ENCODE measurements around the gene CACNB4. TPM values are rescaled to one million over a fixed set of nuclear protein-coding genes. Genes with fewer than 3 reads are reported as not detected.

The CACNB4 gene
- polyA plus RNA-seq, 2 of the 4 experiments (the other 2 are of a cell fraction): 0.25 to 0.53 TPM

DNA sequence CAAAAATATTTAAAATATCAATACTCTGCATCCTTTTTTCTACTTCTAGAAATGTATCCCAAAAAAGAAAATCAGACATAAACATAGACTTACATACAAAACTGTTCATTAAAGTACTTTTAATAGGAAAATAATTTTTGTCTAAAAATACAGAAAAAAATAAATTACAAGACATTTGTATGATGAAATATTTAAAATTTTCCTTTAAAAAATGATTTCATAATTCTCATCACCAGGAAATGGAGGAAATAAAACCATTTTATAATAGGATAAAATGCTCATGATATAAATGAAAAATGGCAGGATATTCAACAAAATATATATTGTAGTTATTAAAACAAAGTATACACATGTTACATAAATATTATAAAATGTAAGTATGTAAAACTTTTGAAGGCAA lies 295.0 kb downstream of the CACNB4 start:
- no peak overlapping the region for H3K4me3 ChIP-seq
- H3K4me1 ChIP-seq: no peaks in the 10 kb centered on the region
- ChIA-PET POLR2A (no interaction called here), CTCF (no interaction called here)
- TF ChIP-seq BHLHE40 (IDR thresholded peaks at IDR 0.05; ENCODE audit: low read depth, low read length) (no peak), CHD2 (IDR thresholded peaks at IDR 0.05; ENCODE audit: low read length, partially characterized antibody) (no peak), RNF2 (IDR thresholded peaks at IDR 0.05; ENCODE audit: borderline replicate concordance, low read depth) (no peak), NR3C1 (IDR thresholded peaks at IDR 0.05) (no peak), HOXB5 (CRISPR knock-in tag; IDR thresholded peaks at IDR 0.05) (no peak), PHF8 (IDR thresholded peaks at IDR 0.05; ENCODE audit: borderline replicate concordance, low read depth) (no peak), HEYL (CRISPR knock-in tag; IDR thresholded peaks at IDR 0.05) (no peak)
- TF ChIP-seq, protein P1, sequence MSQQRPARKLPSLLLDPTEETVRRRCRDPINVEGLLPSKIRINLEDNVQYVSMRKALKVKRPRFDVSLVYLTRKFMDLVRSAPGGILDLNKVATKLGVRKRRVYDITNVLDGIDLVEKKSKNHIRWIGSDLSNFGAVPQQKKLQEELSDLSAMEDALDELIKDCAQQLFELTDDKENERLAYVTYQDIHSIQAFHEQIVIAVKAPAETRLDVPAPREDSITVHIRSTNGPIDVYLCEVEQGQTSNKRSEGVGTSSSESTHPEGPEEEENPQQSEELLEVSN (IDR thresholded peaks at IDR 0.05; ENCODE audit: borderline replicate concordance, low read depth): no peak
- TF ChIP-seq, protein P2, sequence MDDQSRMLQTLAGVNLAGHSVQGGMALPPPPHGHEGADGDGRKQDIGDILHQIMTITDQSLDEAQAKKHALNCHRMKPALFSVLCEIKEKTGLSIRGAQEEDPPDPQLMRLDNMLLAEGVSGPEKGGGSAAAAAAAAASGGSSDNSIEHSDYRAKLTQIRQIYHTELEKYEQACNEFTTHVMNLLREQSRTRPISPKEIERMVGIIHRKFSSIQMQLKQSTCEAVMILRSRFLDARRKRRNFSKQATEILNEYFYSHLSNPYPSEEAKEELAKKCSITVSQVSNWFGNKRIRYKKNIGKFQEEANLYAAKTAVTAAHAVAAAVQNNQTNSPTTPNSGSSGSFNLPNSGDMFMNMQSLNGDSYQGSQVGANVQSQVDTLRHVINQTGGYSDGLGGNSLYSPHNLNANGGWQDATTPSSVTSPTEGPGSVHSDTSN (IDR thresholded peaks at IDR 0.05): no peak
- H3K4me2 ChIP-seq: no peak overlapping the region
- H3K9me3 ChIP-seq: no peaks in the 10 kb centered on the region
- no peak overlapping the region for H3K27ac ChIP-seq
- FAIRE-seq (no peak), DNase-seq (ENCODE audit: low read depth in 1 of 2, low spot score in 1 of 2) (no peak), ATAC-seq (no peak)

DNA sequence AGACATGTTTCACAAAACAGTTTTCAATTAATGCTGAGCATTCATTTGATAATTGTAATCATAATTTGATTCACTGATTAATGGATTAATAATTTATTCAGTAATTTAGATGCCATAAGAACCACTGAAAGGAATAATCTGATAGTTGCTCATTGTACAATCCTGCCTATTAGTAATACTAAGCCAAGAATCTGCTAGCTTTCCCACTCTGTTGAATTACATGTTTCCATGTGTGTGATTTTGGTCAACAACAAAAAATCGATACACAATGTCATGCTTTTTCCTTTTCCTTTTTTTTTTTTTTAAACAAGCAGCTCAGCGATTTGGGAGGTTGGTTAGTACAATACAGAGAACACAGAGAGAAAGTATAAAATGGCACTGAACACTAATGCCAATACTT lies 296.5 kb downstream of the CACNB4 start:
- Histone ChIP-seq H3K27ac (no peak overlapping the region), H3K4me1 (no peaks in the 10 kb centered on the region), H3K9me3 (no peaks in the 10 kb centered on the region), H3K4me3 (no peak overlapping the region), H3K4me2 (no peak overlapping the region)
- ATAC-seq (no peak), DNase-seq (ENCODE audit: low read depth in 1 of 2, low spot score in 1 of 2) (no peak), FAIRE-seq (no peak)
- 92% methylated on average over 2 of the region's 2 CpGs for WGBS (ENCODE audit: missing lambda C conversion rate)
- CTCF ChIA-PET: no interaction called here
- POLR2A ChIA-PET: no interaction called here
- no peak for TF ChIP-seq RCOR1 (IDR thresholded peaks at IDR 0.05; ENCODE audit: low read depth, low read length)
- TF ChIP-seq CBX2 (IDR thresholded peaks at IDR 0.05; ENCODE audit: borderline replicate concordance, low read depth): no peak

DNA sequence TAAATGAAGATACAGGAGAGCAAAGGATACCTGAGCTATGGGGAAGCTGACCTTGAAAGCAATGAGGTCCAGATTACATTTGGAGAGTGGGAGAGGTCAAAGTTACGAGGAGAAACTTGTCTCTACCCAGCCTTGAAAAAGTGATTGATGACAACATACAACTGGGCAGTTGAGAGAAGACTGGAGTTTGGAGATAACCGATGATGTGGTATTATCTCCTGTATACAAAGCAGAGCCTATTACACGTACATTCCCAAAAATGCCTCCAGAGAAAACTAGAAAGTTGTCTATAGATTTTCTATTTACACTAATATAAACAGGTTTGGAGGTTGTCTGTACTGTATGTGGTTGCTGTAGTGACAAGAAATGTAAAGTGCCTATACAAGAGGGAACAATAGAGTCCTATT lies 299.0 kb downstream of the CACNB4 start:
- Histone ChIP-seq H3K27ac (no peak overlapping the region), H3K4me1 (0 out of 3 replicates have a peak, but pooled peaks cover 5% of the 10 kb centered on the region), H3K4me2 (no peak overlapping the region), H3K4me3 (no peak overlapping the region), H3K9me3 (no peaks in the 10 kb centered on the region)
- ChIA-PET CTCF (interaction anchor here (1.2 kb wide), 1 partner anchor 8 kb away, joined by 4 read pairs; no protein-coding TSS in a partner anchor), POLR2A (no interaction called here)
- FAIRE-seq: no peak
- no peak for ATAC-seq
- TF ChIP-seq JUN (IDR thresholded peaks at IDR 0.05) (no peak), CHD4 (IDR thresholded peaks at IDR 0.05; ENCODE audit: borderline replicate concordance) (no peak), HDAC2 (IDR thresholded peaks at IDR 0.05) (no peak), HEYL (CRISPR knock-in tag; IDR thresholded peaks at IDR 0.05) (no peak), KDM5A (IDR thresholded peaks at IDR 0.05) (no peak), CBX2 (IDR thresholded peaks at IDR 0.05; ENCODE audit: borderline replicate concordance, low read depth) (no peak), HOXB5 (CRISPR knock-in tag; IDR thresholded peaks at IDR 0.05) (no peak), MYC (IDR thresholded peaks at IDR 0.05; ENCODE audit: borderline replicate concordance, low read length) (no peak), RFX5 (IDR thresholded peaks at IDR 0.05) (no peak), RARB (CRISPR knock-in tag; IDR thresholded peaks at IDR 0.05) (no peak), JUNB (IDR thresholded peaks at IDR 0.05) (no peak), RAD21 (conservative IDR thresholded peaks at IDR 0.05 in 1 of 2, IDR thresholded peaks at IDR 0.05 in 1 of 2) (no peak)
- TF ChIP-seq, protein P3, sequence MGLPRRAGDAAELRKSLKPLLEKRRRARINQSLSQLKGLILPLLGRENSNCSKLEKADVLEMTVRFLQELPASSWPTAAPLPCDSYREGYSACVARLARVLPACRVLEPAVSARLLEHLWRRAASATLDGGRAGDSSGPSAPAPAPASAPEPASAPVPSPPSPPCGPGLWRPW (IDR thresholded peaks at IDR 0.05): no peak
- TF ChIP-seq, protein P4, sequence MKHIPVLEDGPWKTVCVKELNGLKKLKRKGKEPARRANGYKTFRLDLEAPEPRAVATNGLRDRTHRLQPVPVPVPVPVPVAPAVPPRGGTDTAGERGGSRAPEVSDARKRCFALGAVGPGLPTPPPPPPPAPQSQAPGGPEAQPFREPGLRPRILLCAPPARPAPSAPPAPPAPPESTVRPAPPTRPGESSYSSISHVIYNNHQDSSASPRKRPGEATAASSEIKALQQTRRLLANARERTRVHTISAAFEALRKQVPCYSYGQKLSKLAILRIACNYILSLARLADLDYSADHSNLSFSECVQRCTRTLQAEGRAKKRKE (CRISPR knock-in tag; IDR thresholded peaks at IDR 0.05; ENCODE audit: low read depth): no peak
- TF ChIP-seq, protein P1 (IDR thresholded peaks at IDR 0.05; ENCODE audit: borderline replicate concordance, low read depth): no peak
- TF ChIP-seq, protein P5, sequence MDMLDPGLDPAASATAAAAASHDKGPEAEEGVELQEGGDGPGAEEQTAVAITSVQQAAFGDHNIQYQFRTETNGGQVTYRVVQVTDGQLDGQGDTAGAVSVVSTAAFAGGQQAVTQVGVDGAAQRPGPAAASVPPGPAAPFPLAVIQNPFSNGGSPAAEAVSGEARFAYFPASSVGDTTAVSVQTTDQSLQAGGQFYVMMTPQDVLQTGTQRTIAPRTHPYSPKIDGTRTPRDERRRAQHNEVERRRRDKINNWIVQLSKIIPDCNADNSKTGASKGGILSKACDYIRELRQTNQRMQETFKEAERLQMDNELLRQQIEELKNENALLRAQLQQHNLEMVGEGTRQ (IDR thresholded peaks at IDR 0.05): no peak
- DNase-seq (ENCODE audit: low read depth in 1 of 2, low spot score in 1 of 2): no peak
- 96% methylated on average over 3 of the region's 3 CpGs for WGBS (ENCODE audit: missing lambda C conversion rate)
